PC-9 (cell line): Measurements from ENCODE around the gene TMEM178A. TPM values are rescaled to one million over a fixed set of nuclear protein-coding genes. Genes with fewer than 3 reads are reported as not detected.
A peak's percentile ranks its signal among the peaks of the same experiment; 100 is the strongest.

ENCODE experiments used
- BruUV-seq: library from RNA; stranded (reverse); fragments of 400-500 nt; replicated peaks from 2 replicates; lab custom pipeline; 2021; lab: Mats Ljungman, UMichigan
- CTCF ChIA-PET: fragments of 300-600 bp; sonication (Branson Sonifier 250); formaldehyde crosslinking; loops from one replicate; lab custom pipeline; 2022; ENCODE audit warnings: antibody characterized with exemption; lab: Charles Lee
- POLR2A ChIA-PET: fragments of 300-600 bp; sonication (Branson Sonifier 250); formaldehyde crosslinking; loops from one replicate; lab custom pipeline; 2022; ENCODE audit warnings: antibody characterized with exemption; ENCODE audit not compliant: unreplicated experiment; lab: Charles Lee
- DNase-seq, 2 experiments: peaks; one replicate each; pipeline versions ENCODE4 v3.0.0 to v3.0.0-alpha.2; 2015 to 2022; ENCODE audit warnings: mixed read lengths in 1 of 2
- H2AFZ ChIP-seq: fragments of 200-600 bp; sonication (generic); 2 replicates; pipeline ENCODE4 v1.8.1; 2017; ENCODE audit warnings: antibody characterized with exemption
- H3F3A ChIP-seq: fragments of 200-600 bp; sonication (generic); 2 replicates; pipeline ENCODE4 v1.8.1; 2017; ENCODE audit warnings: antibody characterized with exemption, mild to moderate bottlenecking, low read depth; ENCODE audit not compliant: insufficient read depth
- H3K27ac ChIP-seq: fragments of 200-600 bp; sonication (generic); 2 replicates; pipeline ENCODE4 v1.6.1; 2016; ENCODE audit warnings: mixed run types
- H3K27me3 ChIP-seq: fragments of 200-600 bp; sonication (generic); 2 replicates; pipeline ENCODE4 v1.6.1; 2016; ENCODE audit warnings: low read depth, mixed run types; ENCODE audit not compliant: insufficient read depth
- H3K36me3 ChIP-seq: fragments of 200-600 bp; sonication (generic); 2 replicates; pipeline ENCODE4 v1.6.1; 2016; ENCODE audit warnings: low read depth, mixed run types
- H3K4me1 ChIP-seq: fragments of 200-600 bp; sonication (generic); replicated peaks from 2 replicates; pipeline ENCODE4 v1.6.1; 2016; ENCODE audit warnings: mixed run types; ENCODE audit not compliant: insufficient read depth
- H3K4me2 ChIP-seq: fragments of 200-600 bp; sonication (generic); 2 replicates; pipeline ENCODE4 v1.6.1; 2017; ENCODE audit warnings: mixed run types
- H3K4me3 ChIP-seq: fragments of 200-600 bp; sonication (generic); 2 replicates; pipeline ENCODE4 v1.6.1; 2016; ENCODE audit warnings: mixed run types
- H3K79me2 ChIP-seq: fragments of 200-600 bp; sonication (generic); 2 replicates; pipeline ENCODE4 v1.6.1; 2017; ENCODE audit warnings: low read depth, mixed run types
- H3K9me2 ChIP-seq: fragments of 200-600 bp; sonication (generic); 2 replicates; pipeline ENCODE4 v1.8.1; 2017; ENCODE audit warnings: mild to moderate bottlenecking; ENCODE audit not compliant: insufficient read depth
- H3K9me3 ChIP-seq: fragments of 200-600 bp; sonication (generic); 2 replicates; pipeline ENCODE4 v1.8.1; 2016; ENCODE audit warnings: low read depth; ENCODE audit not compliant: insufficient read depth
- H4K20me1 ChIP-seq: fragments of 200-600 bp; sonication (generic); 2 replicates; pipeline ENCODE4 v1.8.1; 2017; ENCODE audit not compliant: insufficient read depth
- EZH2 ChIP-seq: fragments of 200-600 bp; sonication (generic); IDR thresholded peaks from 2 replicates; pipeline ENCODE4 v1.8.0; 2017; ENCODE audit warnings: antibody characterized with exemption, low read depth
- intact Hi-C: fragments of 100-400 bp; cut with micrococcal nuclease; formaldehyde crosslinking; loops from one replicate; pipeline ENCODE4 v1.10.0; 2022; ENCODE audit not compliant: unreplicated experiment
- total RNA-seq: library from RNA; stranded (reverse); gene quantifications from 2 replicates; pipeline ENCODE4 v1.2.3, GENCODE V29; 2021
- TF ChIP-seq, protein P1 (sequence below): fragments of 200-600 bp; sonication (generic); conservative IDR thresholded peaks from 2 replicates; pipeline ENCODE4 v1.6.1; 2017; ENCODE audit warnings: mixed run types, antibody characterized with exemption, mild to moderate bottlenecking, moderate library complexity

TMEM178A gene
- total RNA-seq, 1 experiment from 2014 or later = 2.8 TPM

- Histone ChIP-seq H3K4me3 (no peak overlapping the region), H3F3A (no peaks in the 10 kb centered on the region), H3K9me2 (no peaks in the 10 kb centered on the region), H3K36me3 (no peaks in the 10 kb centered on the region), H3K9me3 (no peaks in the 10 kb centered on the region), H3K27me3 (no peaks in the 10 kb centered on the region), H3K27ac (no peak overlapping the region), H4K20me1 (no peaks in the 10 kb centered on the region), H3K4me1 (no peaks in the 10 kb centered on the region), H2AFZ (no peak overlapping the region), H3K79me2 (no peaks in the 10 kb centered on the region), H3K4me2 (no peak overlapping the region)
- CTCF ChIA-PET = no interaction called here
- POLR2A ChIA-PET = interaction anchor here (0.7 kb wide), 1 partner anchor 99 kb away, joined by 3 read pairs; no protein-coding TSS in a partner anchor
- DNase-seq = peak; percentile 50 to 63
- no TSS peak for BruUV-seq
- intact Hi-C loops = no loop called here
- no peak for TF ChIP-seq EZH2
- TF ChIP-seq, protein P1, sequence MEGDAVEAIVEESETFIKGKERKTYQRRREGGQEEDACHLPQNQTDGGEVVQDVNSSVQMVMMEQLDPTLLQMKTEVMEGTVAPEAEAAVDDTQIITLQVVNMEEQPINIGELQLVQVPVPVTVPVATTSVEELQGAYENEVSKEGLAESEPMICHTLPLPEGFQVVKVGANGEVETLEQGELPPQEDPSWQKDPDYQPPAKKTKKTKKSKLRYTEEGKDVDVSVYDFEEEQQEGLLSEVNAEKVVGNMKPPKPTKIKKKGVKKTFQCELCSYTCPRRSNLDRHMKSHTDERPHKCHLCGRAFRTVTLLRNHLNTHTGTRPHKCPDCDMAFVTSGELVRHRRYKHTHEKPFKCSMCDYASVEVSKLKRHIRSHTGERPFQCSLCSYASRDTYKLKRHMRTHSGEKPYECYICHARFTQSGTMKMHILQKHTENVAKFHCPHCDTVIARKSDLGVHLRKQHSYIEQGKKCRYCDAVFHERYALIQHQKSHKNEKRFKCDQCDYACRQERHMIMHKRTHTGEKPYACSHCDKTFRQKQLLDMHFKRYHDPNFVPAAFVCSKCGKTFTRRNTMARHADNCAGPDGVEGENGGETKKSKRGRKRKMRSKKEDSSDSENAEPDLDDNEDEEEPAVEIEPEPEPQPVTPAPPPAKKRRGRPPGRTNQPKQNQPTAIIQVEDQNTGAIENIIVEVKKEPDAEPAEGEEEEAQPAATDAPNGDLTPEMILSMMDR = no peak
Measured at GRCh38 chr2:39620067-39620466, 45.6 kb upstream of the TMEM178A start.

DNA sequence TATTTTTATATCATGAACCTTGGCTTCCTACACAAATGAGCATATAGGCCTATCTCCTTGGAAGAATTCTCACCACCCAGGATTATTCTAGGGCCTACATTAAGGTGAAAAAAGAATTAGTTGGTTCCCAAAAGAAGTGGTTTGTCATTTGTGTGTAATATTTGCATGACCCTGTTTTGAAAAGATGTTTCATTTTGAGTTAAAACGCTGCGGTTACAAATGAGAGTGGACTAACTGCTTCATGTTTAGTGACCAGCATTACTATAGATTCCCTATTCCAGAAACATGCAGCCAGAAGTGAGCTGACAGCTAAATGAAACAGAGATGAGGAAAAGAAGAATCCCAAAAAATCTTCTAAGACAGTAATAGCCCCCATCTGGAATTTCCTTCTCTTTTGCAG, 44.1 kb upstream of the TMEM178A start:
- no peak for DNase-seq
- intact Hi-C loops = no loop called here
- Histone ChIP-seq H4K20me1 (no peaks in the 10 kb centered on the region), H3K4me1 (no peaks in the 10 kb centered on the region), H3K9me3 (0 out of 2 replicates have a peak, but pooled peaks cover 3% of the 10 kb centered on the region), H3K4me2 (no peak overlapping the region), H3K36me3 (no peaks in the 10 kb centered on the region), H3K27ac (no peak overlapping the region), H3K79me2 (no peaks in the 10 kb centered on the region), H2AFZ (no peak overlapping the region), H3F3A (no peaks in the 10 kb centered on the region), H3K27me3 (no peaks in the 10 kb centered on the region), H3K9me2 (no peaks in the 10 kb centered on the region), H3K4me3 (no peak overlapping the region)
- ChIA-PET CTCF (no interaction called here), POLR2A (no interaction called here)
- no TSS peak for BruUV-seq
- TF ChIP-seq, protein P1 = no peak
- no peak for TF ChIP-seq EZH2

DNA sequence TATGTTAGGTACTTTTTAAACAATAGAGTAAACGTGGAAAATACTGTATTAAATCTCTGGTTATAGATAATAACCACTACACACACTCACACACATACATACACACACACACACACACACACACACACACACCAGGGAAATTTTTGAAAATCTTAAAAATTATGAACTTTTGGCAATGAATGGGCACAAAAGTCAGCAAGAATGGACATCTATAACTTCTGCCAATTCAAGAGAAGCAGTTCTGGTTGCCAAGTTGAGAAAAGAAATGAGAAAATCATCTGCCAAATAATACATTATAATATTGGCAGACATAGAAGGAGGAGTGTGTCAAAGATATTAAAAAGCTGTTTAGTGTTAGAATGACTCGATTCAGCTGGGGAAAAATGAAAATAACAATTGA, 42.9 kb upstream of the TMEM178A start:
- H3K36me3 ChIP-seq = no peaks in the 10 kb centered on the region
- H3K9me3 ChIP-seq = 0 out of 2 replicates have a peak, but pooled peaks cover 3% of the 10 kb centered on the region
- H4K20me1 ChIP-seq = no peaks in the 10 kb centered on the region
- no peak overlapping the region for H3K4me3 ChIP-seq
- H3K27me3 ChIP-seq = no peaks in the 10 kb centered on the region
- intact Hi-C loops = no loop called here
- ChIA-PET POLR2A (no interaction called here), CTCF (no interaction called here)
- no peaks in the 10 kb centered on the region for H3F3A ChIP-seq
- H3K4me1 ChIP-seq = no peaks in the 10 kb centered on the region
- no peak overlapping the region for H3K4me2 ChIP-seq
- TF ChIP-seq EZH2 = no peak
- TF ChIP-seq, protein P1 = no peak
- H3K9me2 ChIP-seq = no peaks in the 10 kb centered on the region
- no peaks in the 10 kb centered on the region for H3K79me2 ChIP-seq
- no peak for DNase-seq
- no TSS peak for BruUV-seq
- H3K27ac ChIP-seq = no peak overlapping the region
- H2AFZ ChIP-seq = no peak overlapping the region
